ENCODE measurements around the gene FOXA2.

FOXA2 gene

GRCh38 chr20:22583773-22584521 lies 425 bp downstream of the FOXA2 start:
- no peak for DNase-seq (ENCODE audit: low read depth)

- no peak for DNase-seq (ENCODE audit: low read depth)
Observed at GRCh38 chr20:22582964-22583772, 1.2 kb downstream of the FOXA2 start.

GRCh38 chr20:22582386-22582963 lies 1.9 kb downstream of the FOXA2 start:
- DNase-seq (ENCODE audit: low read depth) = no peak

GRCh38 chr20:22581437-22582385 lies 2.7 kb downstream of the FOXA2 start:
- DNase-seq (ENCODE audit: low read depth) = no peak

- no peak for DNase-seq (ENCODE audit: low read depth)
Observed at GRCh38 chr20:22579711-22580697, 4.4 kb downstream of the FOXA2 start.

- DNase-seq (ENCODE audit: low read depth) = no peak
Observed at GRCh38 chr20:22579119-22579427, 5.3 kb downstream of the FOXA2 start.

GRCh38 chr20:22578221-22579118 lies 5.9 kb downstream of the FOXA2 start:
- no peak for DNase-seq (ENCODE audit: low read depth)

- no peak for DNase-seq (ENCODE audit: low read depth)
Observed at GRCh38 chr20:22577515-22578220, 6.7 kb downstream of the FOXA2 start.

GRCh38 chr20:22576733-22577514 lies 7.4 kb downstream of the FOXA2 start:
- DNase-seq (ENCODE audit: low read depth) = no peak

- no peak for DNase-seq (ENCODE audit: low read depth)
Observed at GRCh38 chr20:22576273-22576672, 8.1 kb downstream of the FOXA2 start.

- no peak for DNase-seq (ENCODE audit: low read depth)
Observed at GRCh38 chr20:22575737-22576136, 8.6 kb downstream of the FOXA2 start.

GRCh38 chr20:22575087-22575721 lies 9.2 kb downstream of the FOXA2 start:
- DNase-seq (ENCODE audit: low read depth) = no peak

- no peak for DNase-seq (ENCODE audit: low read depth)
Observed at GRCh38 chr20:22574545-22575086, 9.8 kb downstream of the FOXA2 start.

GRCh38 chr20:22572491-22572890 lies 11.9 kb downstream of the FOXA2 start:
- no peak for DNase-seq (ENCODE audit: low read depth)

- no peak for DNase-seq (ENCODE audit: low read depth)
Observed at GRCh38 chr20:22572023-22572422, 12.3 kb downstream of the FOXA2 start.

GRCh38 chr20:22569353-22569752 lies 15.0 kb downstream of the FOXA2 start:
- DNase-seq (ENCODE audit: low read depth) = no peak

GRCh38 chr20:22568872-22569344 lies 15.5 kb downstream of the FOXA2 start:
- DNase-seq (ENCODE audit: low read depth) = no peak
